Cardiac muscle cell (in vitro differentiated cells and primary cell): ENCODE measurements around the gene GRPEL1. TPM values are rescaled to one million over a fixed set of nuclear protein-coding genes. Genes with fewer than 3 reads are reported as not detected.

Experiments
- DNase-seq, 2 donors: peaks; one replicate each; pipeline versions ENCODE4 v3.0.0 to v3.0.0-alpha.2; 2010 to 2017; ENCODE audit warnings: low read depth in 1 of 2, low spot score in 1 of 2
- H3K27ac ChIP-seq: fragments of 200-600 bp; sonication (generic); 2 replicates; pipeline ENCODE4 v1.5.1; 2016
- H3K27me3 ChIP-seq: fragments of 200-600 bp; sonication (generic); 2 replicates; pipeline ENCODE4 v1.6.0; 2016; ENCODE audit warnings: control low read depth
- H3K36me3 ChIP-seq: fragments of 200-600 bp; sonication (generic); 2 replicates; pipeline ENCODE4 v1.5.1; 2016; ENCODE audit warnings: control low read depth
- H3K4me1 ChIP-seq: fragments of 200-600 bp; sonication (generic); 2 replicates; pipeline ENCODE4 v1.8.1; 2017; ENCODE audit warnings: low read depth, mild to moderate bottlenecking, mixed run types
- H3K4me3 ChIP-seq: fragments of 200-600 bp; sonication (generic); 2 replicates; pipeline ENCODE4 v1.5.1; 2016; ENCODE audit warnings: mild to moderate bottlenecking
- H3K9me3 ChIP-seq: fragments of 200-600 bp; sonication (generic); 2 replicates; pipeline ENCODE4 v1.5.1; 2017; ENCODE audit warnings: low read depth, mild to moderate bottlenecking, control low read depth
- CTCF ChIP-seq: IDR thresholded peaks from 2 replicates; pipeline ENCODE4 v1.5.1; 2012; ENCODE audit warnings: low read depth, mild to moderate bottlenecking, low read length
- polyA plus RNA-seq: library from polyadenylated mRNA; unstranded; fragments of >200 nt; fragmentation: Nextera tagmentation; extraction: Ambion mirVana; gene quantifications from 2 replicates; pipeline ENCODE4 v1.2.1, GENCODE V29; 2016
- total RNA-seq: library from RNA; depleted of rRNA; stranded (reverse); fragments of >200 nt; gene quantifications from 2 replicates; pipeline ENCODE4 v1.2.3, GENCODE V29; 2016

Gene GRPEL1
- total and polyA plus RNA-seq, 2 experiments from 2014 or later: 21.2 to 57.8 TPM

GRCh38 chr4:7073526-7074390 is 5.9 kb upstream of the GRPEL1 start:
- Histone ChIP-seq H3K27ac (no peak overlapping the region), H3K4me1 (peaks cover 5% of the 10 kb centered on the region), H3K36me3 (no peaks in the 10 kb centered on the region), H3K27me3 (no peaks in the 10 kb centered on the region), H3K9me3 (no peaks in the 10 kb centered on the region), H3K4me3 (no peak overlapping the region)
- DNase-seq: peak; percentile 55 to 58
- no peak for TF ChIP-seq CTCF

GRCh38 chr4:7073059-7073458 is 5.2 kb upstream of the GRPEL1 start:
- H3K36me3 ChIP-seq: no peaks in the 10 kb centered on the region
- no peaks in the 10 kb centered on the region for H3K27me3 ChIP-seq
- no peak overlapping the region for H3K27ac ChIP-seq
- no peaks in the 10 kb centered on the region for H3K9me3 ChIP-seq
- H3K4me3 ChIP-seq: no peak overlapping the region
- H3K4me1 ChIP-seq: peaks cover 6% of the 10 kb centered on the region
- no peak for DNase-seq
- no peak for TF ChIP-seq CTCF

- Histone ChIP-seq H3K4me3 (no peak overlapping the region), H3K9me3 (no peaks in the 10 kb centered on the region), H3K36me3 (no peaks in the 10 kb centered on the region), H3K27ac (no peak overlapping the region), H3K27me3 (no peaks in the 10 kb centered on the region), H3K4me1 (peaks cover 6% of the 10 kb centered on the region)
- peak; percentile 70 to 84 for DNase-seq
- TF ChIP-seq CTCF: peak; percentile 99
Measured at GRCh38 chr4:7070729-7071511, 3.1 kb upstream of the GRPEL1 start.

- Histone ChIP-seq H3K27ac (peak overlapping the region; percentile 75), H3K4me1 (peaks cover 6% of the 10 kb centered on the region), H3K9me3 (no peaks in the 10 kb centered on the region), H3K36me3 (peaks cover 4% of the 10 kb centered on the region), H3K4me3 (peak overlapping the region; percentile 54), H3K27me3 (no peaks in the 10 kb centered on the region)
- DNase-seq: peak in 1 of 2 donors; percentile 62
- no peak for TF ChIP-seq CTCF
Measured at GRCh38 chr4:7068883-7069282, 1.0 kb upstream of the GRPEL1 start.

GRCh38 chr4:7068279-7068842 is 497 bp upstream of the GRPEL1 start:
- Histone ChIP-seq H3K9me3 (no peaks in the 10 kb centered on the region), H3K4me1 (peaks cover 6% of the 10 kb centered on the region), H3K27me3 (no peaks in the 10 kb centered on the region), H3K27ac (peak overlapping the region; percentile 75), H3K4me3 (peak overlapping the region; percentile 54), H3K36me3 (peaks cover 8% of the 10 kb centered on the region)
- no peak for TF ChIP-seq CTCF
- DNase-seq: no peak
